ENCODE data around the gene MAPT. TPM values are rescaled to one million over a fixed set of nuclear protein-coding genes. Genes with fewer than 3 reads are reported as not detected.

MAPT gene
- total RNA-seq, 1 experiment from 2014 or later: 37.5 TPM

GRCh38 chr17:45940293-45940692, 45.9 kb downstream of the MAPT start:
- Histone ChIP-seq H3K27me3 (ENCODE audit: insufficient read depth, low read length) (no peaks in the 10 kb centered on the region), H3K4me1 (ENCODE audit: control insufficient read depth in 1 of 2, insufficient read depth in 2 of 2, low read length in 2 of 2) (no peaks in the 10 kb centered on the region), H3K4me3 (replicated peaks in 1 of 2; ENCODE audit: low read depth in 1 of 2, low read length in 2 of 2) (no peak overlapping the region), H3K4me2 (ENCODE audit: low read length) (no peak overlapping the region), H3K9ac (ENCODE audit: low read length) (no peak overlapping the region), H3K27ac (ENCODE audit: low read depth, low read length) (no peak overlapping the region), H4K20me1 (ENCODE audit: insufficient read depth) (no peaks in the 10 kb centered on the region), H3K9me2 (ENCODE audit: insufficient read depth) (no peaks in the 10 kb centered on the region), H3K9me3 (ENCODE audit: control insufficient read depth in 1 of 2, insufficient read depth in 1 of 2, low read depth in 1 of 2, low read length in 2 of 2) (no peaks in the 10 kb centered on the region), H3K79me2 (ENCODE audit: insufficient read depth, low read length) (no peaks in the 10 kb centered on the region), H2AFZ (ENCODE audit: low read depth, low read length, poor library complexity, severe bottlenecking) (no peak overlapping the region), H3K36me3 (ENCODE audit: control insufficient read depth in 1 of 2, insufficient read depth in 2 of 2, low read length in 2 of 2) (no peaks in the 10 kb centered on the region)
- DNase-seq (ENCODE audit: low read depth, low spot score): no peak
- BruUV-seq (replicated peaks): no TSS peak
- ChIA-PET POLR2A (no interaction called here), CTCF (interaction anchor here (3.0 kb wide), 1 partner anchor 9 kb away, joined by 17 read pairs; no protein-coding TSS in a partner anchor), RAD21 (ENCODE audit: low non-redundant PET in 1 of 2, low total read pairs in 2 of 2, uncharacterized antibody in 2 of 2, unreplicated experiment in 2 of 2) (no interaction called here)
- TF ChIP-seq ELF1 (IDR thresholded peaks at IDR 0.05; ENCODE audit: borderline replicate concordance, low read depth): no peak
- TF ChIP-seq ZNF274 (IDR thresholded peaks at IDR 0.05; ENCODE audit: low read depth, low read length): no peak
- TF ChIP-seq EZH2 (IDR thresholded peaks at IDR 0.05): no peak
- no peak for TF ChIP-seq EZH2phosphoT487 (IDR thresholded peaks at IDR 0.05; ENCODE audit: borderline replicate concordance)
- no peak for TF ChIP-seq SIN3A (IDR thresholded peaks at IDR 0.05; ENCODE audit: low read depth)
- no peak for TF ChIP-seq RAD21 (IDR thresholded peaks at IDR 0.05; ENCODE audit: low read depth)
- TF ChIP-seq TCF7L2 (IDR thresholded peaks at IDR 0.05; ENCODE audit: borderline replicate concordance, extremely low read depth, insufficient read depth, insufficient read length): no peak
- TF ChIP-seq JUND (IDR thresholded peaks at IDR 0.05): no peak
- no peak for TF ChIP-seq CEBPB (IDR thresholded peaks at IDR 0.05; ENCODE audit: low read depth)
- no peak for TF ChIP-seq FOSL1 (IDR thresholded peaks at IDR 0.05; ENCODE audit: low read depth)
- TF ChIP-seq POLR2AphosphoS5 (IDR thresholded peaks at IDR 0.05; ENCODE audit: low read depth, low read length): no peak
- no peak for TF ChIP-seq CBX3 (IDR thresholded peaks at IDR 0.05; ENCODE audit: low read depth)
- no peak for TF ChIP-seq MAX (IDR thresholded peaks at IDR 0.05)
- TF ChIP-seq REST (IDR thresholded peaks at IDR 0.05; ENCODE audit: low read depth): no peak
- no peak for TF ChIP-seq ATF3 (IDR thresholded peaks at IDR 0.05)
- no peak for TF ChIP-seq CTCF (IDR thresholded peaks at IDR 0.05 in 2 of 3, conservative IDR thresholded peaks at IDR 0.05 in 1 of 3; ENCODE audit: borderline replicate concordance in 1 of 3, insufficient read depth in 1 of 3, low read depth in 2 of 3, low read length in 2 of 3)
- TF ChIP-seq YY1 (IDR thresholded peaks at IDR 0.05; ENCODE audit: extremely low read depth, insufficient replicate concordance, low read depth, low read length): no peak
- intact Hi-C loops (cut with micrococcal nuclease): no loop called here
- no peak for ATAC-seq

Measured in HCT116 (cell line).